DOHH2 (cell line): Measurements from ENCODE around the gene MYH7B.

Source experiments
- EZH2phosphoT487 ChIP-seq: fragments of 200-600 bp; sonication (generic); IDR thresholded peaks from 2 replicates; pipeline ENCODE4 v1.6.1; 2017; ENCODE audit warnings: borderline replicate concordance, mild to moderate bottlenecking, antibody characterized with exemption, low read length, moderate library complexity, mixed read lengths
- TF ChIP-seq, protein P1 (sequence below): fragments of 200-600 bp; sonication (generic); IDR thresholded peaks from one replicate; pipeline ENCODE4 v1.5.1; 2014; ENCODE audit warnings: antibody characterized with exemption, mild to moderate bottlenecking, low read depth, low read length; ENCODE audit not compliant: poor library complexity, severe bottlenecking

DNA sequence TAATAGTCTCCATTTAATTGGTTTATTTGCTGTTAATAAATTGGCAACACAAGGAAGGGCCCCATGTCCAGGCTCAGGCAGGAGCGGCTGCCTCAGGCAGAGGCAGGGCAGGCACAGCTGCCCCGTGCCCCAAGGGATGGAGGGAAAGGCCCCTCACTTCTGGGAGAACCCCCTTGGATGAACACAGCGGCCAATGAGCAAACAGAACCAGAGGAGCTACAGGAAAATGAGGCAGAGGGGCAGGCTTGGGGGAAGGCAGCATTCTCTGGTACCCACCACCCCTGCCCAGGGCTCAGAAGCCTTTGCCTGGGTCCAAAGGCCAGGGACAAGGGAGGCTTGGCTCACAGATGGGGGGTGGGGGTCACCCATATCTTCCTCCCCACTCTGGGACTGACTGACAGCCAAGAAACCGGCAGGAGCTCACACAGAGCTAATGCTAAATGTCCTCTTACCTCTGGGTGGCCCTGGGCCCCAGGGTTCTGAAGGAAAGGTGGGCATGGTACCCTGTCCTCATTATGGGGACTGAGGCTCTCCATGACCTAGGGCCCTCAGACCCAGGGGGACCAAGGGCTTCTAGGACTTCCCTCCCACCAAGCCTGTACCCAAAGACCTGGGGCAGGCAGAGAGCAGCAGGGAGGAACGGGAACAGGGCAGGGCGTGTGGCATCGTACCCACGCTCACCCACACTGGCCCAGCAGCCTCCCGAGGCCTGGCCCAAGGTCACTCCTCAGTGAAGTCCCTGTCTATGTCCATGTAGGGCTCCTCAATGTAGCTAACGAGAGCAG, 47.0 kb downstream of the MYH7B start:
- TF ChIP-seq, protein P1, sequence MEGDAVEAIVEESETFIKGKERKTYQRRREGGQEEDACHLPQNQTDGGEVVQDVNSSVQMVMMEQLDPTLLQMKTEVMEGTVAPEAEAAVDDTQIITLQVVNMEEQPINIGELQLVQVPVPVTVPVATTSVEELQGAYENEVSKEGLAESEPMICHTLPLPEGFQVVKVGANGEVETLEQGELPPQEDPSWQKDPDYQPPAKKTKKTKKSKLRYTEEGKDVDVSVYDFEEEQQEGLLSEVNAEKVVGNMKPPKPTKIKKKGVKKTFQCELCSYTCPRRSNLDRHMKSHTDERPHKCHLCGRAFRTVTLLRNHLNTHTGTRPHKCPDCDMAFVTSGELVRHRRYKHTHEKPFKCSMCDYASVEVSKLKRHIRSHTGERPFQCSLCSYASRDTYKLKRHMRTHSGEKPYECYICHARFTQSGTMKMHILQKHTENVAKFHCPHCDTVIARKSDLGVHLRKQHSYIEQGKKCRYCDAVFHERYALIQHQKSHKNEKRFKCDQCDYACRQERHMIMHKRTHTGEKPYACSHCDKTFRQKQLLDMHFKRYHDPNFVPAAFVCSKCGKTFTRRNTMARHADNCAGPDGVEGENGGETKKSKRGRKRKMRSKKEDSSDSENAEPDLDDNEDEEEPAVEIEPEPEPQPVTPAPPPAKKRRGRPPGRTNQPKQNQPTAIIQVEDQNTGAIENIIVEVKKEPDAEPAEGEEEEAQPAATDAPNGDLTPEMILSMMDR, result no peak
- TF ChIP-seq EZH2phosphoT487, result no peak
